Measurements from ENCODE around the gene NIPSNAP3A. TPM values are rescaled to one million over a fixed set of nuclear protein-coding genes. Genes with fewer than 3 reads are reported as not detected.

NIPSNAP3A gene
- polyA plus RNA-seq, 4 donors: 26.5 to 41.7 (median 35.3) TPM

DNA sequence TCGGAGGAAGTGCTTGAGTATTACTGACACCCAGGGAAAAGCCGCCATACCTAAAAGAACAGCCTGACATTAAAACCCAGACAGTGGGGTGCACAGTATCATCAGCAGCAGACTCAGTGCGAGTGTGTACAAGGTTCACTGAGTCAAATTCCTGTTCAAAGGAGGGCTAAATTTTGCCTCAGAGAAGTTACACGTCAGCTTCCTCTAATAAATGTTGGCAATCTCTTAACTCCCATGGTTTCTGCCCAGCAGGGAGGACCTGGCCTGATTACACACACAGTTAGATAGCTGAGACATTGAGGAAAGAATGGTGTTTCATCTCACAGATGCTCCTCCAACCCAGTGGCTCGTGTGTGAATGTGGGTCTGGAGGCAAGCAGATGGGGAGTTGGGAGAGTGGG, 54.6 kb downstream of the NIPSNAP3A start:
- Histone ChIP-seq H3K36me3 (ENCODE audit: control insufficient read depth in 3 of 3, insufficient read depth in 2 of 3, low read depth in 1 of 3, low read length in 3 of 3) (peaks cover 3 to 43% (median 10%) of the 10 kb centered on the region in 3 donors), H3K9me3 (ENCODE audit: control insufficient read depth in 2 of 2, insufficient read depth in 1 of 2, low read depth in 1 of 2, low read length in 1 of 2) (no peaks in the 10 kb centered on the region), H3K27ac (ENCODE audit: low read depth in 1 of 3, low read length in 2 of 3) (no peak overlapping the region), H3K27me3 (ENCODE audit: control insufficient read depth in 3 of 3, insufficient read depth in 3 of 3, low read length in 3 of 3) (no peaks in the 10 kb centered on the region), H3K4me1 (ENCODE audit: control insufficient read depth in 3 of 3, insufficient read depth in 2 of 3, low read depth in 1 of 3, low read length in 2 of 3) (no peaks in the 10 kb centered on the region), H3K4me3 (ENCODE audit: low read depth in 1 of 3, low read length in 3 of 3) (no peak overlapping the region)
- FAIRE-seq: no peak
- DNase-seq: no peak
- WGBS, 3 donors: 88 to 94% (median 90%) methylated on average over 5 of the region's 5 CpGs

DNA sequence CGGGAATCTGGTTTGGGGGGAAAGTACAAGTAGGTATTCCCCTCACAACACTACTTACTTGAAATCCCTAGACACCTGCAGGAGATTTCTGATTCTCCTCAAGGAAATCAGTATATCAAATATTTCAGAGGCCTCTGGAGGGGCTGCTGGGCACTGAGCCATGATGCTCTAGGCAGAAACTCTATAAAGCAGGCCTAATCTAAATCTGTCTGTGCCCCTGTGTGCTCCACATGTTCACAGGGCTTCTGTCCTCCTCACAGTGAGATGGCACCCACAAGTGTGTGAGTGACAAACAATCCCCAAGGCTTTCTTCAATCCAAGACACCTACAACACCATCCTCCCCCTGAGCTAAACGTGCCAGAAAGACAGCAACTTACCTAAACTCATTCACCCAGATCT, 55.4 kb downstream of the NIPSNAP3A start:
- Histone ChIP-seq H3K27ac (ENCODE audit: low read depth in 1 of 3, low read length in 2 of 3) (no peak overlapping the region), H3K27me3 (ENCODE audit: control insufficient read depth in 3 of 3, insufficient read depth in 3 of 3, low read length in 3 of 3) (no peaks in the 10 kb centered on the region), H3K4me1 (ENCODE audit: control insufficient read depth in 3 of 3, insufficient read depth in 2 of 3, low read depth in 1 of 3, low read length in 2 of 3) (no peaks in the 10 kb centered on the region), H3K4me3 (ENCODE audit: low read depth in 1 of 3, low read length in 3 of 3) (no peak overlapping the region), H3K9me3 (ENCODE audit: control insufficient read depth in 2 of 2, insufficient read depth in 1 of 2, low read depth in 1 of 2, low read length in 1 of 2) (no peaks in the 10 kb centered on the region), H3K36me3 (ENCODE audit: control insufficient read depth in 3 of 3, insufficient read depth in 2 of 3, low read depth in 1 of 3, low read length in 3 of 3) (peaks cover 3 to 43% (median 10%) of the 10 kb centered on the region in 3 donors)
- FAIRE-seq: no peak
- WGBS, 3 donors: 79 to 86% (median 86%) methylated on average over 2 of the region's 2 CpGs
- no peak for DNase-seq

DNA sequence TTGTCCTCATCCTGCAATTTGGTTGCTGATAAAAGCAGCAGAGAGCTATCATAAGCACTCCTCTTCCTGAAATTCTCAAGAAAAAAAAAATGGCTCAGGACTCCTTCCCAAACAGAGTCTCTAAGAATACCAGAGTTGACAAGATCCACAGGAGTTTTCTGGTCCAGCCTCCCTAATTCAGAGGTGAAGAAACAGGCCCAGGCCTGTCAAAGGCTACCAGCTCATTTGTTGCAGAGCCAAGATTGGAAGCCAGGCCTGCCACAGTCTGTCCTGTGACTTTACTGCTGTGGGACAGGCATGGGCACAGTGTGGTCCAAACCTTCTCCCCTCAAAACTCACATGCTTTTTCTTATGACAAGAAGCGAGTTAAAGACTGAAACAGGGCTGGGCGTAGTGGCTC, 58.0 kb downstream of the NIPSNAP3A start:
- Histone ChIP-seq H3K27ac (ENCODE audit: low read depth in 1 of 3, low read length in 2 of 3) (no peak overlapping the region), H3K9me3 (ENCODE audit: control insufficient read depth in 2 of 2, insufficient read depth in 1 of 2, low read depth in 1 of 2, low read length in 1 of 2) (no peaks in the 10 kb centered on the region), H3K36me3 (ENCODE audit: control insufficient read depth in 3 of 3, insufficient read depth in 2 of 3, low read depth in 1 of 3, low read length in 3 of 3) (peaks cover 7 to 44% (median 14%) of the 10 kb centered on the region in 3 donors), H3K4me3 (ENCODE audit: low read depth in 1 of 3, low read length in 3 of 3) (no peak overlapping the region), H3K4me1 (ENCODE audit: control insufficient read depth in 3 of 3, insufficient read depth in 2 of 3, low read depth in 1 of 3, low read length in 2 of 3) (no peaks in the 10 kb centered on the region), H3K27me3 (ENCODE audit: control insufficient read depth in 3 of 3, insufficient read depth in 3 of 3, low read length in 3 of 3) (no peaks in the 10 kb centered on the region)
- FAIRE-seq (no peak), DNase-seq (no peak)
- WGBS, 3 donors: 92 to 97% (median 94%) methylated on average over 2 of the region's 2 CpGs

GRCh38 chr9:104808035-104808614, 60.6 kb downstream of the NIPSNAP3A start:
- DNase-seq (peak in 1 of 2 donors; percentile 13), FAIRE-seq (no peak)
- Histone ChIP-seq H3K27ac (ENCODE audit: low read depth in 1 of 3, low read length in 2 of 3) (no peak overlapping the region), H3K4me3 (ENCODE audit: low read depth in 1 of 3, low read length in 3 of 3) (no peak overlapping the region), H3K4me1 (ENCODE audit: control insufficient read depth in 3 of 3, insufficient read depth in 2 of 3, low read depth in 1 of 3, low read length in 2 of 3) (no peaks in the 10 kb centered on the region), H3K36me3 (ENCODE audit: control insufficient read depth in 3 of 3, insufficient read depth in 2 of 3, low read depth in 1 of 3, low read length in 3 of 3) (peaks cover 10 to 37% (median 20%) of the 10 kb centered on the region in 3 donors), H3K9me3 (ENCODE audit: control insufficient read depth in 2 of 2, insufficient read depth in 1 of 2, low read depth in 1 of 2, low read length in 1 of 2) (no peaks in the 10 kb centered on the region), H3K27me3 (ENCODE audit: control insufficient read depth in 3 of 3, insufficient read depth in 3 of 3, low read length in 3 of 3) (no peaks in the 10 kb centered on the region)
- 61 to 71% (median 67%) methylated on average over 3 of the region's 3 CpGs for WGBS, 3 donors

Other genes starting within 250 kb of the NIPSNAP3A start
- not detected for gene OR13F1, start 243.4 kb upstream of the NIPSNAP3A start, polyA plus RNA-seq
- gene OR13C4, start 220.5 kb upstream of the NIPSNAP3A start, polyA plus RNA-seq: not detected
- gene OR13C3, start 210.8 kb upstream of the NIPSNAP3A start, polyA plus RNA-seq: not detected
- gene OR13C8, start 178.5 kb upstream of the NIPSNAP3A start, polyA plus RNA-seq: not detected
- not detected for gene OR13C5, start 148.3 kb upstream of the NIPSNAP3A start, polyA plus RNA-seq
- gene OR13C2, start 142.1 kb upstream of the NIPSNAP3A start, polyA plus RNA-seq: not detected
- gene OR13C9, start 129.5 kb upstream of the NIPSNAP3A start, polyA plus RNA-seq: not detected
- not detected for gene OR13D1, start 53.2 kb upstream of the NIPSNAP3A start, polyA plus RNA-seq
- gene NIPSNAP3B, start 16.4 kb downstream of the NIPSNAP3A start, polyA plus RNA-seq: 1 to 10 TPM in 2 of 4 donors, under 1 TPM in 1, not detected in 1; 0.67 to 3.1 (median 1.1) TPM
- 1 to 10 TPM; 1.6 to 7.1 (median 3.1) TPM for gene ABCA1, start 180.5 kb downstream of the NIPSNAP3A start, polyA plus RNA-seq